BLaER1 (cell line): Measurements from ENCODE around the gene PPA2.
A peak's percentile ranks its signal among the peaks of the same experiment; 100 is the strongest.
"Not testable (repeated sequence)": the region's sequence is repeated elsewhere in the genome, so short reads cannot be mapped to it uniquely, and the experiment has no call there.

Source experiments
- H3K27ac ChIP-seq: shearing (Covaris generic); formaldehyde crosslinking; 2 replicates; pipeline ENCODE4 v1.8.1; 2022
- H3K27me3 ChIP-seq: shearing (Covaris generic); formaldehyde crosslinking; 2 replicates; pipeline ENCODE4 v1.8.1; 2022
- H3K36me3 ChIP-seq: shearing (Covaris generic); formaldehyde crosslinking; 2 replicates; pipeline ENCODE4 v1.8.1; 2022
- H3K4me1 ChIP-seq: shearing (Covaris generic); formaldehyde crosslinking; 2 replicates; pipeline ENCODE4 v1.8.1; 2022
- H3K4me2 ChIP-seq: shearing (Covaris generic); formaldehyde crosslinking; 2 replicates; pipeline ENCODE4 v1.8.1; 2022
- H3K4me3 ChIP-seq: shearing (Covaris generic); formaldehyde crosslinking; 2 replicates; pipeline ENCODE4 v1.8.1; 2022
- H3K9ac ChIP-seq: shearing (Covaris generic); formaldehyde crosslinking; 2 replicates; pipeline ENCODE4 v1.8.1; 2022
- H3K9me3 ChIP-seq: shearing (Covaris generic); formaldehyde crosslinking; 2 replicates; pipeline ENCODE4 v1.8.1; 2022
- H4K20me1 ChIP-seq: shearing (Covaris generic); formaldehyde crosslinking; 2 replicates; pipeline ENCODE4 v1.8.1; 2022
- Cebpa-rat ChIP-seq: shearing (Covaris generic); IDR thresholded peaks from 2 replicates; pipeline ENCODE4 v1.8.1; 2022

PPA2 gene

DNA sequence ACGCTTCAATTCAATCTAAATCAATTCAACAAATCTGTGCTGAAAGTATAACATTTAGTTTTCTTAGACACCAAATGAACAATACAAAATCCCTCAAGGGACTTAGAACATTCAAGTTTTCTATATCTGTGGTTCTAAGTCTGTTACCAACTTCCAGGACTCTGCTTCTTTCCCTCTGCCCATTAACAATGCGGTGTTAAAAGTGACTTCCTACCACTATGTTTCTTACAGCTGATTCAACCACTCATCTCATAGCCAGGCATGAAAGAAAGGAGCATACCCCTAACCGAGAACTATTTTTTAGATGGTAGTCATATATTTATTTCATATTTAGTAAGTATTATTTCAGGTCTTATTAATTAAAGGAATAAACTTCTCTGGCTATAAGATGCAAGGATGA lies 38.9 kb downstream of the PPA2 start:
- Histone ChIP-seq H3K4me1 (no peaks in the 10 kb centered on the region), H3K36me3 (peaks cover 71% of the 10 kb centered on the region), H3K9me3 (peaks cover 20% of the 10 kb centered on the region), H3K9ac (no peak overlapping the region), H3K27ac (no peak overlapping the region), H4K20me1 (no peaks in the 10 kb centered on the region), H3K4me3 (no peak overlapping the region), H3K27me3 (no peaks in the 10 kb centered on the region), H3K4me2 (no peak overlapping the region)
- no peak for TF ChIP-seq Cebpa-rat

DNA sequence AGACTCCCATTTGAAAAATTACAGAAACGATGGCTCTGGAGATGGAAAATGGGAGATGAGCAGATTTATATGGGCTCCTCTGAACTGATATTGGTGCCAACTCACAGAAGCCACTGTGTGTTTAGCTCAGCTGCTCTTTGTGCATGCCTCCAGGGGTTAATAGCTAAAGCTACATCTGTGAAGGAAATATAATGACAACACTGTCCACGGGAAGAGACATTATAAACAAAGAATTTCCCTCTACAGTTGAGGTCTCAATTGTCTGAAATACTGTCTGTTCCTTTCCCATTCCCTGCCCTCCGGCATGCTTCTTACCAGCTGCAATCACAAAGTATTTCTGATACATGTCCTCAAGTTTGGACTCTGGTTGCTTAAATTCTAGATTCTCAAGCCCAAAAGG lies 40.4 kb downstream of the PPA2 start:
- H3K27ac ChIP-seq, result no peak overlapping the region
- no peak overlapping the region for H3K9ac ChIP-seq
- H3K27me3 ChIP-seq, result no peaks in the 10 kb centered on the region
- no peaks in the 10 kb centered on the region for H3K4me1 ChIP-seq
- no peaks in the 10 kb centered on the region for H4K20me1 ChIP-seq
- peaks cover 20% of the 10 kb centered on the region for H3K9me3 ChIP-seq
- H3K36me3 ChIP-seq, result peaks cover 69% of the 10 kb centered on the region
- no peak for TF ChIP-seq Cebpa-rat
- no peak overlapping the region for H3K4me2 ChIP-seq
- H3K4me3 ChIP-seq, result no peak overlapping the region

DNA sequence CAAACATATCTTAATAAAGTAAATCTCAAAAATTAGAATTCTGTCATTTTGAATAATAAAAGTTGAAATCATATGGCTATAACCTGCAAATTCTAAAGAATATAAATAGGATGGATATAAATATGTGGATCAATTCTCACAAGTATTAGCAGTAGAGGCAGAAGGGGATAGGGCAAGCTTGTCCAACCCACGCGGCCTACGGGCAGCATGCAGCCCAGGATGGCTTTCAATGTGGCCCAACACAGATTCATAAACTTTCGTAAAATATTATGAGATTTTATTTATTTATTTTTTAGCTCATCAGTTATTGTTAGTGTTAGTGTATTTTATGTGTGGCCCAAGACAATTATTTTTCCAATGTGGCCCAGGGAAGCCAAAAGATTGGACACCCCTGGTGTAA lies 41.4 kb downstream of the PPA2 start:
- Histone ChIP-seq H3K4me2 (no peak overlapping the region), H3K9me3 (peaks cover 29% of the 10 kb centered on the region), H3K4me3 (no peak overlapping the region), H3K27ac (no peak overlapping the region), H3K9ac (no peak overlapping the region), H3K36me3 (peaks cover 67% of the 10 kb centered on the region), H4K20me1 (no peaks in the 10 kb centered on the region), H3K27me3 (no peaks in the 10 kb centered on the region), H3K4me1 (no peaks in the 10 kb centered on the region)
- TF ChIP-seq Cebpa-rat, result no peak

DNA sequence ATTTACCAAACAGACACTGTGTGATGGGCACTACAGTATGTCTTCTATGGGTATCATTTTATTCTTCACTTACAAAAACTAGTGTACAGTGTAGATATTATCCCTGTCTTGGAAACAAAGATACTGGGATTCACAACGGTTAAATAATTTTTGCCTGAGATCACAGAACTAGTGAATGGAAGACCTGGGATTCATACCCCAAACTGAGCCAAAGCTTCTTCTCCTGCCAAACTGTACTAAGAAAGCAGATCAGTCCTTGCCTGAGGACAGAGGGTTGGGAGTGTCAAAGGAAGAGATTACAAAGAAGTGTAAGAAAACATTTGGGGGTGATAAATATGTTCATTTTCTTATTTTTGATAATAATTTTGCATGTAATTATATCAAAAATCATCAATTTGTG lies 43.1 kb downstream of the PPA2 start:
- H3K27me3 ChIP-seq, result no peaks in the 10 kb centered on the region
- no peaks in the 10 kb centered on the region for H4K20me1 ChIP-seq
- no peak for TF ChIP-seq Cebpa-rat
- peaks cover 67% of the 10 kb centered on the region for H3K36me3 ChIP-seq
- no peak overlapping the region for H3K4me2 ChIP-seq
- H3K9me3 ChIP-seq, result peaks cover 38% of the 10 kb centered on the region
- no peak overlapping the region for H3K4me3 ChIP-seq
- no peak overlapping the region for H3K27ac ChIP-seq
- no peaks in the 10 kb centered on the region for H3K4me1 ChIP-seq
- no peak overlapping the region for H3K9ac ChIP-seq

DNA sequence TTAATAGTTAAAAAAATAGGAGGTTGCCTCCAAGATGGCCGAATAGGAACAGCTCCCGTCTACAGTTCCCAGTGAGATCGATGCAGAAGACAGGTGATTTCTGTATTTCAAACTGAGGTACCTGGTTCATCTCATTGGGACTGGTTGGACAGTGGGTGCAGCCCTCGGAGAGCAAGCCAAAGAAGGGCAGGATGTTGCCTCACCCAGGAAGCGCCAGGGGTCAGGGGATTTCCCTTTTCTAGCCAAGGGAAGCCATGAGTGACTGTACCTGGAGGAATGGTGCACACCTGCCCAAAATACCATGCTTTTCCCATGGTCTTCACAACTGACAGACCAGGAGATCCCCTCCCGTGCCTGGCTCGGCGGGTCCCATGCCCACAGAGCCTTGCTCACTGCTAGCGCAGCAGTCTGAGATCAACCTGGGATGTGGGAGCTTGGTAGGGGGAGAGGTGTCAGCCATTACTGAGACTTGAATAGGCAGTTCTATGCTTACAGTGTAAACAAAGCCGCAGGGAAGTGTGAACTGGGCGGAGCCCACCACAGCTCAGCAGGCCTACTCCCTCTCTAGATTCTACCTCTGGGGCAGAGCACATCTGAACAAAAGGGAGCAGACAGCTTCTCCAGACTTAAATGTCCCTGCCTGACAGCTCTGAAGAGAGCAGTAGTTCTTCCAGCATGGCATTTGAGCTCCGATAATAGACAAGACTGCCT lies 47.5 kb downstream of the PPA2 start:
- H4K20me1 ChIP-seq, result no peaks in the 10 kb centered on the region
- no peak overlapping the region for H3K27ac ChIP-seq
- no peak for TF ChIP-seq Cebpa-rat
- 0 out of 2 replicates have a peak overlapping the region, but pooled peaks have one; percentile 7 for H3K4me3 ChIP-seq
- no peak overlapping the region for H3K4me2 ChIP-seq
- peaks cover 31% of the 10 kb centered on the region for H3K9me3 ChIP-seq
- H3K9ac ChIP-seq, result no peak overlapping the region
- H3K27me3 ChIP-seq, result no peaks in the 10 kb centered on the region
- H3K4me1 ChIP-seq, result no peaks in the 10 kb centered on the region
- peaks cover 68% of the 10 kb centered on the region for H3K36me3 ChIP-seq

DNA sequence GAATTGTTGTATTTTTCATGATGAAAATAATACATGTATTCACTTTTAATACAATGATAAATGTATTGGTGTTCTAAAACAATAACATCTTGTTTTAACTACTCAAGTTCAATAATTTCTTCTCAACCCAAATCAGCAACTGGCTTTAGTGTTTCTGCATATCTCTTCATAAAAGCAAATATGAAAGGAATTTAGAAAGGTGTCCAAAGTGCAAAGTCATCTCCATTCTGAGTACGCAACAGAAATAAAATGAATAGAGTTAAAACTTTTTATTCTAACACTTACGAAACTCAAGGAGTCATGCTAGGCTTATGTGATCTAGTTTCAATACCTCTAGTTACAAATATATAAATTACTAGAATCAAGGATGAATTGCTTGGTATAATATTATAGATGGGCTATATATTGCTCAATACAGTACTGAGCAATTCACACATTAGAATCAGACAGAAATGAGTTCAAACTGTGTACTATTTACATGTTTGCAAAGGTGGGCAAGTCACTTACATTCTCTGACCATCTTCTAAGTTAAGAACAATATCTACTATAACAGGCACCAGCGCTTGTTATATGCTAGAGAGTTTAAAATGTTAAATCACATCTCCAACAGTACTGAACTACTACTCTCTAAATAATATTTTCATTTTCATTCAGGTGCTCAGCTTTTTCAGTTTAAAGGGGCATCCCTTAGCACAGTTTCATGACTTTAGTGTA lies 51.5 kb downstream of the PPA2 start:
- H3K4me2 ChIP-seq, result no peak overlapping the region
- H3K27ac ChIP-seq, result no peak overlapping the region
- peaks cover 22% of the 10 kb centered on the region for H3K9me3 ChIP-seq
- H3K9ac ChIP-seq, result no peak overlapping the region
- H3K27me3 ChIP-seq, result no peaks in the 10 kb centered on the region
- H3K4me3 ChIP-seq, result no peak overlapping the region
- H3K36me3 ChIP-seq, result peaks cover 70% of the 10 kb centered on the region
- H4K20me1 ChIP-seq, result no peaks in the 10 kb centered on the region
- H3K4me1 ChIP-seq, result no peaks in the 10 kb centered on the region
- TF ChIP-seq Cebpa-rat, result no peak

DNA sequence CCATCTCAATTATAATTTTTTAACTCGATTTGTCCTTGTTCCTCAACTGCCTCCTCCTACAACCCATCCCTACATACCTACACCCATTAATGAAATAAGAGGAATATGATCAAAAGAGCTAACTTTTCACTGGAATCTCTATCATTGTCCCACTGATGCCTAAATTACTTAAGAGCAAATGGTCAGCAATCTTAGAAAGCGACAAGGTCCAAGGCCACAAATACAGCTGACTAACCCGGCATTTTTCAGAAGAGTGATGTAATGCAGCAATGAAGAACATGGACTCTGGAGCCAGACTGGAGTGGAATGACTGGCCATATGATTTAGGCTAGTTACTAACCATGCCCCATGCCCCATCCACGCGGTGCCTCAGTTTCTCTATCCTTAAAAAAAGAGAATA lies 56.2 kb downstream of the PPA2 start:
- peaks cover 9% of the 10 kb centered on the region; the same call in 1 of the 2 replicates for H3K9me3 ChIP-seq
- no peaks in the 10 kb centered on the region for H3K27me3 ChIP-seq
- H3K27ac ChIP-seq, result no peak overlapping the region
- no peak overlapping the region for H3K9ac ChIP-seq
- H3K4me2 ChIP-seq, result no peak overlapping the region
- no peaks in the 10 kb centered on the region for H3K4me1 ChIP-seq
- H4K20me1 ChIP-seq, result no peaks in the 10 kb centered on the region
- no peak overlapping the region for H3K4me3 ChIP-seq
- H3K36me3 ChIP-seq, result peaks cover 49% of the 10 kb centered on the region
- no peak for TF ChIP-seq Cebpa-rat

DNA sequence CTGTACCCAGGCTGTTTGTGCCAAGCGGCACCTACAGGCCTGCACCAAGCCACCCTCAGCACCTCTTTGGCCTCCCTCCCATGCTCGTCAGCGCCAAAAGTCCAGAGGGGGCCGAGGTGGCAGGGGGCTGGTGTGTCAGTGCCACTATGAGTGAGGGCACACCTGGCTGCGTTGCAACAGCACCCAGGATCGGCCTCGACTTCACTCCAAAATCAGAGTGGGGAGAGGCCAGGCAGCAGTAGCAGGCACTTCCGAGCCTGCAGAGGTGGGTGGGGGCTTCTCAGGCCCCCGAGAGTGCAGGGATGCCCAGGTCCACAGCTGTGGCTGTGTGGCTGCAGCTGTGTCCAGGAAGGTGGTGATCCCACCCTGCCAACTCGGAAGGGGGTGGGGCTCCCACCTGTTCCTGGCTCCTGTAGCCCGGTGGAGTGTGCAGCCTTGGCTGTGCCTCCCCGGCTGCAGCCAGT lies 58.5 kb downstream of the PPA2 start:
- no peak for TF ChIP-seq Cebpa-rat
- Histone ChIP-seq H3K9me3 (peaks cover 23% of the 10 kb centered on the region), H3K4me3 (no peak overlapping the region), H4K20me1 (no peaks in the 10 kb centered on the region), H3K27me3 (no peaks in the 10 kb centered on the region), H3K9ac (no peak overlapping the region), H3K4me2 (no peak overlapping the region), H3K27ac (no peak overlapping the region), H3K4me1 (no peaks in the 10 kb centered on the region), H3K36me3 (peaks cover 44% of the 10 kb centered on the region)

DNA sequence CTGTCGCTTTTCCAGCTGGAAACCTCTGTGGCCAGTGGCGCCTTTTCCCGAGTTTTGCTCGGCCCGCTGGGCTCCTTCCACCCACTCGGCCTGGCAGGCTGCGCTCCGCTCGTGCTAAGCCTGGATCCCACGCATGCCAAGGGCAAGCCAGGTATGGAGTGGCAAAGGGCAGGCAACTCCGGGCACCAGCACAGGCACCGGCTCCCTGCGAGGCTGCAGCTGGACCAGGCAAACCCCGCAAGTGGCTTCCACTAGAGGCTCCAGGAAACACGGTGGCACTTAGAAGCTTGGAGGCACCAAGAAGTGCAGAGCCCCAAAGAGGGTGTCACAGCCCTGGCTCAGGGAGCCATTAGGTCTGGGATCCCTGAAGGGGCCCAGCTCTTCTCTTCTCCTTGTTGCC lies 59.5 kb downstream of the PPA2 start:
- H3K27ac ChIP-seq, result no peak overlapping the region
- H3K4me2 ChIP-seq, result no peak overlapping the region
- H3K36me3 ChIP-seq, result peaks cover 48% of the 10 kb centered on the region
- H3K9me3 ChIP-seq, result peaks cover 24% of the 10 kb centered on the region
- no peak overlapping the region for H3K9ac ChIP-seq
- no peaks in the 10 kb centered on the region for H3K4me1 ChIP-seq
- H3K4me3 ChIP-seq, result no peak overlapping the region
- no peaks in the 10 kb centered on the region for H3K27me3 ChIP-seq
- H4K20me1 ChIP-seq, result no peaks in the 10 kb centered on the region
- TF ChIP-seq Cebpa-rat, result no peak

DNA sequence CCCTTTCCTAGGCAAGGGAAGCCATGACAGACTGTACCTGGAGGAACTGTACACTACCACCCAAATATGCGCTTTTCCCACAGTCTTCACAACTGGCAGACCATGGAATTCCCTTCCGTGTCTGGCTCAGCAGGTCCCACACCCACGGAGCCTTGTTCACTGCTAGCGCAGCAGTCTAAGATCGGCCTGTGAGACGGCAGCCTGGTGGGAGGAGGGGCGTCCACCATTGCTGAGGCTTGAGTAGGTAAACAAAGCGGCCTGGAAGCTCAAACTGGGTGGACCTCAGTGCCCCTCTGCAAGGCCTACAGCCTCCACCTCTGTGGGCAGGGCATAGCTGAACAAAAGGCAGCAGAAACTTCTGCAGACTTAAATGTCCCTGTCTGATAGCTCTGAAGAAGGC lies 64.7 kb downstream of the PPA2 start:
- H3K9me3 ChIP-seq, result peaks cover 44% of the 10 kb centered on the region
- not testable (repeated sequence) for H4K20me1 ChIP-seq, H3K27ac ChIP-seq, H3K27me3 ChIP-seq, H3K4me2 ChIP-seq, H3K9ac ChIP-seq, H3K4me1 ChIP-seq, H3K4me3 ChIP-seq
- peaks cover 54% of the 10 kb centered on the region for H3K36me3 ChIP-seq
